ENCODE results near the gene POGZ.

POGZ gene

GRCh38 chr1:151370211-151370911, 88.9 kb downstream of the POGZ start:
- Histone ChIP-seq H3K4me3 (replicated peaks; ENCODE audit: insufficient read depth, low read length) (no peak overlapping the region), H3K27me3 (ENCODE audit: insufficient read depth, poor library complexity, severe bottlenecking) (no peaks in the 10 kb centered on the region), H3K27ac (replicated peaks) (peak overlapping the region; percentile 38)
- TF ChIP-seq GABPA (IDR thresholded peaks at IDR 0.05; ENCODE audit: low read depth) (0 out of 2 replicates have a peak, but pooled peaks have one; percentile 10), REST (IDR thresholded peaks at IDR 0.05; ENCODE audit: insufficient replicate concordance, low read depth) (peak; percentile 61), CTCF (IDR thresholded peaks at IDR 0.05; ENCODE audit: insufficient read depth, low read length) (no peak), POLR2AphosphoS5 (IDR thresholded peaks at IDR 0.05; ENCODE audit: low read depth) (0 out of 2 replicates have a peak, but pooled peaks have one; percentile 25), SPI1 (IDR thresholded peaks at IDR 0.05; ENCODE audit: borderline replicate concordance, low read depth) (peak; percentile 82)
- DNase-seq (ENCODE audit: low read depth in 1 of 2, low spot score in 1 of 2): peak; percentile 59 to 81

- Histone ChIP-seq H3K27me3 (ENCODE audit: insufficient read depth, poor library complexity, severe bottlenecking) (no peaks in the 10 kb centered on the region), H3K27ac (replicated peaks) (no peak overlapping the region; the same call in 1 of the 2 replicates), H3K4me3 (replicated peaks; ENCODE audit: insufficient read depth, low read length) (no peak overlapping the region)
- no peak for DNase-seq (ENCODE audit: low read depth in 1 of 2, low spot score in 1 of 2)
- TF ChIP-seq SPI1 (IDR thresholded peaks at IDR 0.05; ENCODE audit: borderline replicate concordance, low read depth): no peak
- TF ChIP-seq CTCF (IDR thresholded peaks at IDR 0.05; ENCODE audit: insufficient read depth, low read length): no peak
- TF ChIP-seq POLR2AphosphoS5 (IDR thresholded peaks at IDR 0.05; ENCODE audit: low read depth): no peak
- TF ChIP-seq REST (IDR thresholded peaks at IDR 0.05; ENCODE audit: insufficient replicate concordance, low read depth): no peak
- no peak for TF ChIP-seq GABPA (IDR thresholded peaks at IDR 0.05; ENCODE audit: low read depth)
Observed at GRCh38 chr1:151369621-151370048, 89.7 kb downstream of the POGZ start.

- TF ChIP-seq REST (IDR thresholded peaks at IDR 0.05; ENCODE audit: insufficient replicate concordance, low read depth): no peak
- TF ChIP-seq CTCF (IDR thresholded peaks at IDR 0.05; ENCODE audit: insufficient read depth, low read length): no peak
- no peak for TF ChIP-seq SPI1 (IDR thresholded peaks at IDR 0.05; ENCODE audit: borderline replicate concordance, low read depth)
- no peak for TF ChIP-seq GABPA (IDR thresholded peaks at IDR 0.05; ENCODE audit: low read depth)
- TF ChIP-seq POLR2AphosphoS5 (IDR thresholded peaks at IDR 0.05; ENCODE audit: low read depth): no peak
- no peak overlapping the region; the same call in 1 of the 2 replicates for H3K27ac ChIP-seq (replicated peaks)
- no peak for DNase-seq (ENCODE audit: low read depth in 1 of 2, low spot score in 1 of 2)
- H3K27me3 ChIP-seq (ENCODE audit: insufficient read depth, poor library complexity, severe bottlenecking): no peaks in the 10 kb centered on the region
- no peak overlapping the region for H3K4me3 ChIP-seq (replicated peaks; ENCODE audit: insufficient read depth, low read length)
Observed at GRCh38 chr1:151369302-151369610, 90.0 kb downstream of the POGZ start.
